Measurements from ENCODE around the gene UBE2D2. TPM values are rescaled to one million over a fixed set of nuclear protein-coding genes. Genes with fewer than 3 reads are reported as not detected.
A peak's percentile ranks its signal among the peaks of the same experiment; 100 is the strongest.

UBE2D2 gene
- total and polyA plus RNA-seq, 2 of the 13 experiments (the other 11 are each of a cell fraction or from before 2014, with no cell fraction given): 79.1 to 109 TPM

DNA sequence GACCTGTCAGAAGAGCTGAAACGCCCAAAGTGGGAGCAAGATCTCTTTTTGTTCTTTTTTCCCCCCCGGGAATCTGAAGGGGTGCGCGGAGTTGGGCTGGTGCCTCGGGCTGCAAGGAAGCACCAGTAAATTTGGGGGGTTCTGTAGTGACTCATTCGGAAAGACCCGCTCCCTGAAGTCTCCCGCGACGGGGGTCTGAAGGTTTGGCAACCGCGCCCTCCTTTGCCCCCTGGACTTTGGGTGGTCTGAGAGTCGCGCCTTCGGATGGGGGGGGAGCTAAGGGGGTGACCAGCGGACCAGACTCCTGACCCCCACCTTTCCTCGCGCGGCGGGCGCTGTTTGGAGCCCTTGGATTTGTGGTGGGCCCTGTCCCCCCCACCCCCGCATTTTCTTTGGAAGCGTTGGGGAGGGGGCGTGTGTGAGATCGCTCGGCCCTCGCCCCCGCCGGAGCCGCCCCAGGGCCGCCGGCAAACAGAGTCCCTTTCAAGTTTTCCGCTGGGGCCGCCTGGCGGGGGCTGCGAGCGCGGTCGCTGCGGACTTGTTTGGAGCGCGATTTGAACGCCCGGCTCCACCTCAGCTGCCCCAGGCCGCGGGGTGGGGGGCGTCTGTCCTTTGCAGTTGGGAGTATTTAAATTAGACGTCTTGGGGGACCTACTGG lies 89.0 kb downstream of the UBE2D2 start (continued):
- TF ChIP-seq, protein P1, sequence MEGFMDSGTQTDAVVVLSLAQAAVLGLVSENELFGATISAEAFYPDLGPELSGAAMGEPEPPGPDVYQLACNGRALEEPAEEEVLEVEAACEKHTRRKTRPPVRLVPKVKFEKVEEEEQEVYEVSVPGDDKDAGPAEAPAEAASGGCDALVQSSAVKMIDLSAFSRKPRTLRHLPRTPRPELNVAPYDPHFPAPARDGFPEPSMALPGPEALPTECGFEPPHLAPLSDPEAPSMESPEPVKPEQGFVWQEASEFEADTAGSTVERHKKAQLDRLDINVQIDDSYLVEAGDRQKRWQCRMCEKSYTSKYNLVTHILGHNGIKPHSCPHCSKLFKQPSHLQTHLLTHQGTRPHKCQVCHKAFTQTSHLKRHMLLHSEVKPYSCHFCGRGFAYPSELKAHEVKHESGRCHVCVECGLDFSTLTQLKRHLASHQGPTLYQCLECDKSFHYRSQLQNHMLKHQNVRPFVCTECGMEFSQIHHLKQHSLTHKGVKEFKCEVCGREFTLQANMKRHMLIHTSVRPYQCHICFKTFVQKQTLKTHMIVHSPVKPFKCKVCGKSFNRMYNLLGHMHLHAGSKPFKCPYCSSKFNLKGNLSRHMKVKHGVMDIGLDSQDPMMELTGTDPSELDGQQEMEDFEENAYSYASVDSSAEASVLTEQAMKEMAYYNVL (CRISPR knock-in tag; IDR thresholded peaks at IDR 0.05; ENCODE audit: borderline replicate concordance): no peak
- TF ChIP-seq MBNL3 (CRISPR knock-in tag; conservative IDR thresholded peaks at IDR 0.05): no peak
- TF ChIP-seq YY1 (IDR thresholded peaks at IDR 0.05; ENCODE audit: insufficient read depth, insufficient replicate concordance, low read depth, low read length): peak; percentile 20
- no peak for TF ChIP-seq DDIT3 (CRISPR knock-in tag; IDR thresholded peaks at IDR 0.05)
- TF ChIP-seq ZNF569 (CRISPR knock-in tag; IDR thresholded peaks at IDR 0.05; ENCODE audit: borderline replicate concordance): no peak
- no peak for TF ChIP-seq ZNF430 (CRISPR knock-in tag; IDR thresholded peaks at IDR 0.05)
- TF ChIP-seq KAT2B (IDR thresholded peaks at IDR 0.05; ENCODE audit: borderline replicate concordance, low read depth, low read length): no peak
- no peak for TF ChIP-seq BORCS8-MEF2B (CRISPR knock-in tag; IDR thresholded peaks at IDR 0.05)
- TF ChIP-seq SNAPC4 (CRISPR knock-in tag; IDR thresholded peaks at IDR 0.05): no peak
- TF ChIP-seq THAP8 (CRISPR knock-in tag; IDR thresholded peaks at IDR 0.05; ENCODE audit: borderline replicate concordance): no peak
- no peak for TF ChIP-seq ATF7 (IDR thresholded peaks at IDR 0.05)
- no peak for TF ChIP-seq ATF7 (CRISPR knock-in tag; IDR thresholded peaks at IDR 0.05)
- TF ChIP-seq, protein P2, sequence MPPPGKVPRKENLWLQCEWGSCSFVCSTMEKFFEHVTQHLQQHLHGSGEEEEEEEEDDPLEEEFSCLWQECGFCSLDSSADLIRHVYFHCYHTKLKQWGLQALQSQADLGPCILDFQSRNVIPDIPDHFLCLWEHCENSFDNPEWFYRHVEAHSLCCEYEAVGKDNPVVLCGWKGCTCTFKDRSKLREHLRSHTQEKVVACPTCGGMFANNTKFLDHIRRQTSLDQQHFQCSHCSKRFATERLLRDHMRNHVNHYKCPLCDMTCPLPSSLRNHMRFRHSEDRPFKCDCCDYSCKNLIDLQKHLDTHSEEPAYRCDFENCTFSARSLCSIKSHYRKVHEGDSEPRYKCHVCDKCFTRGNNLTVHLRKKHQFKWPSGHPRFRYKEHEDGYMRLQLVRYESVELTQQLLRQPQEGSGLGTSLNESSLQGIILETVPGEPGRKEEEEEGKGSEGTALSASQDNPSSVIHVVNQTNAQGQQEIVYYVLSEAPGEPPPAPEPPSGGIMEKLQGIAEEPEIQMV (CRISPR knock-in tag; IDR thresholded peaks at IDR 0.05; ENCODE audit: low read depth): 0 out of 2 replicates have a peak, but pooled peaks have one; percentile 39
- no peak for TF ChIP-seq E2F2 (CRISPR knock-in tag; IDR thresholded peaks at IDR 0.05; ENCODE audit: borderline replicate concordance)
- no peak for TF ChIP-seq ZSCAN12 (CRISPR knock-in tag; IDR thresholded peaks at IDR 0.05)
- TF ChIP-seq HDAC2 (CRISPR knock-in tag; IDR thresholded peaks at IDR 0.05): peak; percentile 28; the same call in 1 of the 2 replicates
- no peak for TF ChIP-seq SMAD3 (CRISPR knock-in tag; IDR thresholded peaks at IDR 0.05)
